ENCODE measurements around the gene NOM1. TPM values are rescaled to one million over a fixed set of nuclear protein-coding genes. Genes with fewer than 3 reads are reported as not detected.

NOM1 gene
- total RNA-seq, 1 experiment from 2014 or later, result 35.4 TPM

- TF ChIP-seq ZNF274 (IDR thresholded peaks at IDR 0.05; ENCODE audit: low read depth, low read length) (no peak), RAD21 (IDR thresholded peaks at IDR 0.05; ENCODE audit: low read depth) (peak; percentile 59)
- TF ChIP-seq, protein P1, sequence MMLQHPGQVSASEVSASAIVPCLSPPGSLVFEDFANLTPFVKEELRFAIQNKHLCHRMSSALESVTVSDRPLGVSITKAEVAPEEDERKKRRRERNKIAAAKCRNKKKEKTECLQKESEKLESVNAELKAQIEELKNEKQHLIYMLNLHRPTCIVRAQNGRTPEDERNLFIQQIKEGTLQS (IDR thresholded peaks at IDR 0.05), result no peak
Observed at GRCh38 chr7:156969972-156970420, 20.5 kb downstream of the NOM1 start (continued).

GRCh38 chr7:156975620-156976019 lies 26.1 kb downstream of the NOM1 start:
- intact Hi-C loops (cut with micrococcal nuclease), result loop anchor here (10.0 kb wide), 1 partner anchor 409 kb away; no protein-coding TSS in a partner anchor
- ChIA-PET CTCF (no interaction called here), POLR2A (no interaction called here), RAD21 (ENCODE audit: low non-redundant PET in 1 of 2, low total read pairs in 2 of 2, uncharacterized antibody in 2 of 2, unreplicated experiment in 2 of 2) (no interaction called here)
- Histone ChIP-seq H3K27ac (ENCODE audit: low read depth, low read length) (no peak overlapping the region), H3K79me2 (ENCODE audit: insufficient read depth, low read length) (no peaks in the 10 kb centered on the region), H2AFZ (ENCODE audit: low read depth, low read length, poor library complexity, severe bottlenecking) (no peak overlapping the region), H3K4me3 (replicated peaks in 1 of 2; ENCODE audit: low read depth in 1 of 2, low read length in 2 of 2) (no peak overlapping the region), H3K27me3 (ENCODE audit: insufficient read depth, low read length) (no peaks in the 10 kb centered on the region), H3K9me3 (ENCODE audit: control insufficient read depth in 1 of 2, insufficient read depth in 1 of 2, low read depth in 1 of 2, low read length in 2 of 2) (no peaks in the 10 kb centered on the region), H3K4me2 (ENCODE audit: low read length) (no peak overlapping the region), H3K9me2 (ENCODE audit: insufficient read depth) (no peaks in the 10 kb centered on the region), H3K9ac (ENCODE audit: low read length) (no peak overlapping the region), H3K4me1 (ENCODE audit: control insufficient read depth in 1 of 2, insufficient read depth in 2 of 2, low read length in 2 of 2) (no peaks in the 10 kb centered on the region), H3K36me3 (ENCODE audit: control insufficient read depth in 1 of 2, insufficient read depth in 2 of 2, low read length in 2 of 2) (peaks cover 3 to 6% of the 10 kb centered on the region in 2 experiments; a peak in 2 of 4 replicates), H4K20me1 (ENCODE audit: insufficient read depth) (no peaks in the 10 kb centered on the region)
- ATAC-seq, result no peak
- DNase-seq (ENCODE audit: low read depth, low spot score), result no peak
- TF ChIP-seq ZNF274 (IDR thresholded peaks at IDR 0.05; ENCODE audit: low read depth, low read length) (no peak), POLR2A (IDR thresholded peaks at IDR 0.05; ENCODE audit: borderline replicate concordance, extremely low read depth, insufficient read depth, insufficient read length) (no peak), SIN3A (IDR thresholded peaks at IDR 0.05; ENCODE audit: low read depth) (no peak), RAD21 (IDR thresholded peaks at IDR 0.05; ENCODE audit: low read depth) (no peak), ELF1 (IDR thresholded peaks at IDR 0.05; ENCODE audit: borderline replicate concordance, low read depth) (no peak), JUND (IDR thresholded peaks at IDR 0.05) (no peak), TCF7L2 (IDR thresholded peaks at IDR 0.05; ENCODE audit: borderline replicate concordance, extremely low read depth, insufficient read depth, insufficient read length) (no peak), CBX3 (IDR thresholded peaks at IDR 0.05; ENCODE audit: low read depth) (no peak), ZFX (IDR thresholded peaks at IDR 0.05) (no peak)
- TF ChIP-seq, protein P2, sequence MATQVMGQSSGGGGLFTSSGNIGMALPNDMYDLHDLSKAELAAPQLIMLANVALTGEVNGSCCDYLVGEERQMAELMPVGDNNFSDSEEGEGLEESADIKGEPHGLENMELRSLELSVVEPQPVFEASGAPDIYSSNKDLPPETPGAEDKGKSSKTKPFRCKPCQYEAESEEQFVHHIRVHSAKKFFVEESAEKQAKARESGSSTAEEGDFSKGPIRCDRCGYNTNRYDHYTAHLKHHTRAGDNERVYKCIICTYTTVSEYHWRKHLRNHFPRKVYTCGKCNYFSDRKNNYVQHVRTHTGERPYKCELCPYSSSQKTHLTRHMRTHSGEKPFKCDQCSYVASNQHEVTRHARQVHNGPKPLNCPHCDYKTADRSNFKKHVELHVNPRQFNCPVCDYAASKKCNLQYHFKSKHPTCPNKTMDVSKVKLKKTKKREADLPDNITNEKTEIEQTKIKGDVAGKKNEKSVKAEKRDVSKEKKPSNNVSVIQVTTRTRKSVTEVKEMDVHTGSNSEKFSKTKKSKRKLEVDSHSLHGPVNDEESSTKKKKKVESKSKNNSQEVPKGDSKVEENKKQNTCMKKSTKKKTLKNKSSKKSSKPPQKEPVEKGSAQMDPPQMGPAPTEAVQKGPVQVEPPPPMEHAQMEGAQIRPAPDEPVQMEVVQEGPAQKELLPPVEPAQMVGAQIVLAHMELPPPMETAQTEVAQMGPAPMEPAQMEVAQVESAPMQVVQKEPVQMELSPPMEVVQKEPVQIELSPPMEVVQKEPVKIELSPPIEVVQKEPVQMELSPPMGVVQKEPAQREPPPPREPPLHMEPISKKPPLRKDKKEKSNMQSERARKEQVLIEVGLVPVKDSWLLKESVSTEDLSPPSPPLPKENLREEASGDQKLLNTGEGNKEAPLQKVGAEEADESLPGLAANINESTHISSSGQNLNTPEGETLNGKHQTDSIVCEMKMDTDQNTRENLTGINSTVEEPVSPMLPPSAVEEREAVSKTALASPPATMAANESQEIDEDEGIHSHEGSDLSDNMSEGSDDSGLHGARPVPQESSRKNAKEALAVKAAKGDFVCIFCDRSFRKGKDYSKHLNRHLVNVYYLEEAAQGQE (IDR thresholded peaks at IDR 0.05; ENCODE audit: low read depth), result no peak
- no TSS peak for BruUV-seq (replicated peaks)

Data from HCT116 (cell line).